ENCODE measurements around the gene PLA2G4D. TPM values are rescaled to one million over a fixed set of nuclear protein-coding genes. Genes with fewer than 3 reads are reported as not detected.

PLA2G4D gene
- polyA plus RNA-seq, 1 donor from 2014 or later, result not detected

DNA sequence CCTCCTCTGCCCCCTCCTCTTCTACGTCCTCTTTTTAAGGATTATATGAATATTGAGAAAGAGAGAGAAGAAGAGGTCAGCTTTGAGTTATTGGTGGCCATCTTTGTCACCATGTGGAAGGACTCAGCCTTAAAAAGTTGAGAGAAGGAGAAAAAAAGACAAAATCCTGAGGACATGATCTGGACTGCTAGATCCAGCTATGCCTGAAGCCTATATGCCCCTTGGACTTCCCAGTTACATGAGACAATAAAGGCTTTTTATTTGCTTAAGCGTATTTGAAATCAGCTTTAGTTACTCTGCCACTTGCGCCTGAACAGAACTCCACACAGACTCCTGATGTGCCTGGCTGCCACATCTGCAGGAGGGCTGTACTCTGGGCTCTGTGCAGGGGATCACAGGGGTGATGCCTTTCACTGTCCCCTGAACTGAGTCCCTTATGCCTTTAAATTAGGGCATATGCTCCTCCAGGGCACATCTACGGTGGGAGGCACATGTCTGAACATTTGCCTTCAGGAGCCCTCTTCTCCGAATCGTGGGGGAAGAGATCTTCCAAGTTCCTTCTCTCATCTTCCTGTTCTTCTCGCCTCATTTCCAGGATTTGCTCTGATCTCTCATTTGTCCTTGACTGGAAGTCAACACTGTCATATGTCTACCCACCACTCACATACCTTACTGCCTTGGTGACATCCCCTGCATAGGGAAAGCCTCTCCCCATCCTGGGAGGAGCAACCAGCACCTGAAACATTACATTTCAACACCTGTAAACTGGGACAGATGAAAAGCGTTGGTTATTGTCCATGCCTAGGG is 59.5 kb downstream of the PLA2G4D start:
- Histone ChIP-seq H3K79me2 (replicated peaks; ENCODE audit: insufficient read depth, low read length) (no peaks in the 10 kb centered on the region), H3K27me3 (ENCODE audit: insufficient read depth, low read depth, low read length) (no peaks in the 10 kb centered on the region), H3F3A (ENCODE audit: insufficient read depth, low read length, poor library complexity, severe bottlenecking) (no peaks in the 10 kb centered on the region), H3K9me3 (ENCODE audit: low read length) (no peaks in the 10 kb centered on the region), H4K20me1 (ENCODE audit: insufficient read depth) (no peaks in the 10 kb centered on the region), H3K4me2 (ENCODE audit: low read length) (no peak overlapping the region), H3K9me2 (ENCODE audit: insufficient read depth, low read length) (no peaks in the 10 kb centered on the region), H3K9ac (ENCODE audit: low read length) (no peak overlapping the region), H3K27ac (ENCODE audit: low read length) (no peak overlapping the region), H2AFZ (ENCODE audit: low read depth, low read length) (no peak overlapping the region), H3K36me3 (ENCODE audit: insufficient read depth, low read length) (no peaks in the 10 kb centered on the region), H3K4me3 (ENCODE audit: low read length) (no peak overlapping the region)
- TF ChIP-seq MXI1 (conservative IDR thresholded peaks at IDR 0.05; ENCODE audit: poor library complexity, severe bottlenecking) (no peak), RAD21 (conservative IDR thresholded peaks at IDR 0.05) (no peak), EZH2 (IDR thresholded peaks at IDR 0.05; ENCODE audit: borderline replicate concordance, insufficient read depth, low read length, poor library complexity, severe bottlenecking) (no peak)
- TF ChIP-seq, protein P1, sequence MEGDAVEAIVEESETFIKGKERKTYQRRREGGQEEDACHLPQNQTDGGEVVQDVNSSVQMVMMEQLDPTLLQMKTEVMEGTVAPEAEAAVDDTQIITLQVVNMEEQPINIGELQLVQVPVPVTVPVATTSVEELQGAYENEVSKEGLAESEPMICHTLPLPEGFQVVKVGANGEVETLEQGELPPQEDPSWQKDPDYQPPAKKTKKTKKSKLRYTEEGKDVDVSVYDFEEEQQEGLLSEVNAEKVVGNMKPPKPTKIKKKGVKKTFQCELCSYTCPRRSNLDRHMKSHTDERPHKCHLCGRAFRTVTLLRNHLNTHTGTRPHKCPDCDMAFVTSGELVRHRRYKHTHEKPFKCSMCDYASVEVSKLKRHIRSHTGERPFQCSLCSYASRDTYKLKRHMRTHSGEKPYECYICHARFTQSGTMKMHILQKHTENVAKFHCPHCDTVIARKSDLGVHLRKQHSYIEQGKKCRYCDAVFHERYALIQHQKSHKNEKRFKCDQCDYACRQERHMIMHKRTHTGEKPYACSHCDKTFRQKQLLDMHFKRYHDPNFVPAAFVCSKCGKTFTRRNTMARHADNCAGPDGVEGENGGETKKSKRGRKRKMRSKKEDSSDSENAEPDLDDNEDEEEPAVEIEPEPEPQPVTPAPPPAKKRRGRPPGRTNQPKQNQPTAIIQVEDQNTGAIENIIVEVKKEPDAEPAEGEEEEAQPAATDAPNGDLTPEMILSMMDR (IDR thresholded peaks at IDR 0.05; ENCODE audit: poor library complexity, severe bottlenecking), result no peak

DNA sequence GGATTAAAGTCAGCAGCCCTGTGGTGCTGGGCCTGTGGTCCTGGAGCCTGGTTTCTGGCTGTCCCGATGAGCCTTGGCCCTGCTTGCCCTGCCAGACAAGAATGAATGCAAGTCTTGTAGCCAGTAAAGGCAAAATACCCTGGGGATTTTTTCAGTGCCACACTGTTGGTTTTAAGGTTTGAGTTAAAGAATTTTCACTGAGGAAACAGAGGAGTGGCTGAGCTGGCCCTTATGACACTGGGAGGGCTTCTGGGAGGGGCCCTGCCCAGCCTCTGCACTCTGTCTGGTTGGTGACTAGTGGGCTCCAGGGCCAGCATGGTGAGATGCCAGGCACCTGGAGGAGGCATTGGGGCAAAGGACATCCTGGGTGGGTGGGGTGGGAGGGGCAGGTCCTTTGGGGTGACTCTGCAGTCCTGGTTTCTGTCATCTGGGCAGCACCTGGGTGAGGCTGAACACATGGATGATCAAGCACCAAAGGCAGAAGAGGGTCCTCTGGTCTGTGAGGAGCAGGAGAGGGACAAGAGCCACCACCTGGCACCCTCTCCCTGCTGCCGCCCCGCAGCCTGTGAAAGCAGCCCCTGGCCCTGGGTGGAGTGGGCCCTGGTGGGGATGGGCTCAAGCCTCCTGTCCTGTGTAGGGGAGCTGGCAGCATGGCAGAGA is 61.0 kb downstream of the PLA2G4D start:
- no peak overlapping the region for H3K9ac ChIP-seq (ENCODE audit: low read length)
- no peaks in the 10 kb centered on the region for H3K9me2 ChIP-seq (ENCODE audit: insufficient read depth, low read length)
- no peak overlapping the region for H2AFZ ChIP-seq (ENCODE audit: low read depth, low read length)
- H3K36me3 ChIP-seq (ENCODE audit: insufficient read depth, low read length), result no peaks in the 10 kb centered on the region
- no peaks in the 10 kb centered on the region for H3F3A ChIP-seq (ENCODE audit: insufficient read depth, low read length, poor library complexity, severe bottlenecking)
- H4K20me1 ChIP-seq (ENCODE audit: insufficient read depth), result no peaks in the 10 kb centered on the region
- no peak for TF ChIP-seq MXI1 (conservative IDR thresholded peaks at IDR 0.05; ENCODE audit: poor library complexity, severe bottlenecking)
- no peaks in the 10 kb centered on the region for H3K79me2 ChIP-seq (replicated peaks; ENCODE audit: insufficient read depth, low read length)
- no peak overlapping the region for H3K4me3 ChIP-seq (ENCODE audit: low read length)
- no peak overlapping the region for H3K27ac ChIP-seq (ENCODE audit: low read length)
- no peaks in the 10 kb centered on the region for H3K27me3 ChIP-seq (ENCODE audit: insufficient read depth, low read depth, low read length)
- no peak overlapping the region for H3K4me2 ChIP-seq (ENCODE audit: low read length)
- no peaks in the 10 kb centered on the region for H3K9me3 ChIP-seq (ENCODE audit: low read length)

DNA sequence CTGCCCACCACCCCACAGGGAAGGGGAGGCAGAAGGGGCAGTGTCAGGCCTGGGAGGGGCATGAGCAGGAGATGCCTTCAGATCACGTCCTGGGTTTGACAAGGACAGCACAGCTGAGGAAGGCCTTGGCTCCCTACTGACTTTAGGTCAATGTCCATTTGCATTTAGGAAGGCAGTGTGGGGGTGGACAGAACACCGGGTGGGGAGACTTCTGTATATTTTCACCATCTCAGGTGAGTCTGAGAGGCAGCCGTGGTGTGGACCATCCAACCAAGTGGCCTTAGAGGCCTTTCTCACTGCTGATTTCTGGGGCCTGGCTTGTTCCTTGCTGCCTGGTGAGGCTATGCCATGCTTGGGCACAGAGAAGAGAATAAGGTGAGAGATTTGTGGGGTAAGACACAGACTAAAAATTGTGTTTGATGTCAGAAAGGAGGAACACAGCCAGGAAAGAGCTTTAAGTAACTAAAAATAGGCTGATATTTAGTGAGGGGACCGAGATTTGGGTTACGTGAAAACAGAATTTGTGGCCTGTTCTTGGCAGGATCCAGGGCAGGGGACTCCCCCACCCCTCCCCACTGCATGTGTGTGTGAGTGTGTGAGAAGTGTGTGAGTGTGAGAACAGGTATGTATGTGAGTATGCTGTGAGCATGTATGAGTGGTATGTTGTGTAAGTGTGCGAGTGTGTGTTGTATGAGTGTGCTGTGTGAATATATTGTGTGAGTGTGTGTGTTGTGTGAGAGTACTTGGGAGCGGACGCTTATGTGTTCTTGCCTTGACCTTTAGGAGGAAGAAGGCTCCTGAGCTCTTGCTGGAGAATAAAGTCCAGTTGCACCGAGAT is 61.8 kb downstream of the PLA2G4D start:
- H3K79me2 ChIP-seq (replicated peaks; ENCODE audit: insufficient read depth, low read length), result no peaks in the 10 kb centered on the region
- H3K9me3 ChIP-seq (ENCODE audit: low read length), result no peaks in the 10 kb centered on the region
- no peak overlapping the region for H3K4me2 ChIP-seq (ENCODE audit: low read length)
- H3K27ac ChIP-seq (ENCODE audit: low read length), result no peak overlapping the region
- H3K9ac ChIP-seq (ENCODE audit: low read length), result no peak overlapping the region
- H3F3A ChIP-seq (ENCODE audit: insufficient read depth, low read length, poor library complexity, severe bottlenecking), result no peaks in the 10 kb centered on the region
- no peaks in the 10 kb centered on the region for H3K9me2 ChIP-seq (ENCODE audit: insufficient read depth, low read length)
- H2AFZ ChIP-seq (ENCODE audit: low read depth, low read length), result no peak overlapping the region
- TF ChIP-seq EZH2 (IDR thresholded peaks at IDR 0.05; ENCODE audit: borderline replicate concordance, insufficient read depth, low read length, poor library complexity, severe bottlenecking) (no peak), RAD21 (conservative IDR thresholded peaks at IDR 0.05) (no peak), EP300 (conservative IDR thresholded peaks at IDR 0.05; ENCODE audit: poor library complexity, severe bottlenecking) (no peak), POLR2AphosphoS5 (IDR thresholded peaks at IDR 0.05) (no peak), MXI1 (conservative IDR thresholded peaks at IDR 0.05; ENCODE audit: poor library complexity, severe bottlenecking) (no peak), TAF1 (IDR thresholded peaks at IDR 0.05; ENCODE audit: low read depth) (no peak), SMC3 (conservative IDR thresholded peaks at IDR 0.05; ENCODE audit: poor library complexity) (no peak)
- TF ChIP-seq, protein P2, sequence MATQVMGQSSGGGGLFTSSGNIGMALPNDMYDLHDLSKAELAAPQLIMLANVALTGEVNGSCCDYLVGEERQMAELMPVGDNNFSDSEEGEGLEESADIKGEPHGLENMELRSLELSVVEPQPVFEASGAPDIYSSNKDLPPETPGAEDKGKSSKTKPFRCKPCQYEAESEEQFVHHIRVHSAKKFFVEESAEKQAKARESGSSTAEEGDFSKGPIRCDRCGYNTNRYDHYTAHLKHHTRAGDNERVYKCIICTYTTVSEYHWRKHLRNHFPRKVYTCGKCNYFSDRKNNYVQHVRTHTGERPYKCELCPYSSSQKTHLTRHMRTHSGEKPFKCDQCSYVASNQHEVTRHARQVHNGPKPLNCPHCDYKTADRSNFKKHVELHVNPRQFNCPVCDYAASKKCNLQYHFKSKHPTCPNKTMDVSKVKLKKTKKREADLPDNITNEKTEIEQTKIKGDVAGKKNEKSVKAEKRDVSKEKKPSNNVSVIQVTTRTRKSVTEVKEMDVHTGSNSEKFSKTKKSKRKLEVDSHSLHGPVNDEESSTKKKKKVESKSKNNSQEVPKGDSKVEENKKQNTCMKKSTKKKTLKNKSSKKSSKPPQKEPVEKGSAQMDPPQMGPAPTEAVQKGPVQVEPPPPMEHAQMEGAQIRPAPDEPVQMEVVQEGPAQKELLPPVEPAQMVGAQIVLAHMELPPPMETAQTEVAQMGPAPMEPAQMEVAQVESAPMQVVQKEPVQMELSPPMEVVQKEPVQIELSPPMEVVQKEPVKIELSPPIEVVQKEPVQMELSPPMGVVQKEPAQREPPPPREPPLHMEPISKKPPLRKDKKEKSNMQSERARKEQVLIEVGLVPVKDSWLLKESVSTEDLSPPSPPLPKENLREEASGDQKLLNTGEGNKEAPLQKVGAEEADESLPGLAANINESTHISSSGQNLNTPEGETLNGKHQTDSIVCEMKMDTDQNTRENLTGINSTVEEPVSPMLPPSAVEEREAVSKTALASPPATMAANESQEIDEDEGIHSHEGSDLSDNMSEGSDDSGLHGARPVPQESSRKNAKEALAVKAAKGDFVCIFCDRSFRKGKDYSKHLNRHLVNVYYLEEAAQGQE (IDR thresholded peaks at IDR 0.05; ENCODE audit: borderline replicate concordance), result no peak
- TF ChIP-seq, protein P1 (IDR thresholded peaks at IDR 0.05; ENCODE audit: poor library complexity, severe bottlenecking), result no peak
- H4K20me1 ChIP-seq (ENCODE audit: insufficient read depth), result no peaks in the 10 kb centered on the region
- H3K27me3 ChIP-seq (ENCODE audit: insufficient read depth, low read depth, low read length), result no peaks in the 10 kb centered on the region
- H3K4me3 ChIP-seq (ENCODE audit: low read length), result no peak overlapping the region
- H3K36me3 ChIP-seq (ENCODE audit: insufficient read depth, low read length), result no peaks in the 10 kb centered on the region
